PFSK-1 (cell line): Measurements from ENCODE around the gene OR51V1.

Experiments used
- POLR2AphosphoS5 ChIP-seq: IDR thresholded peaks from 2 replicates; pipeline ENCODE4 v1.6.1; 2012; ENCODE audit warnings: low read depth, mild to moderate bottlenecking, control low read depth, low read length, moderate library complexity
- REST ChIP-seq, 2 experiments: IDR thresholded peaks; 2 replicates each; pipeline versions ENCODE4 v1.6.1 to v1.8.0; 2011 to 2012; ENCODE audit warnings: low read depth in 2 of 2, low read length in 2 of 2, control low read depth in 1 of 2, inconsistent platforms in 1 of 2, mild to moderate bottlenecking in 1 of 2, moderate library complexity in 1 of 2; ENCODE audit not compliant: insufficient read depth in 1 of 2
- SIN3A ChIP-seq: IDR thresholded peaks from 2 replicates; pipeline ENCODE4 v1.6.1; 2012; ENCODE audit warnings: mild to moderate bottlenecking, low read length, moderate library complexity, borderline replicate concordance; ENCODE audit not compliant: insufficient read depth

- no peak for TF ChIP-seq SIN3A
- TF ChIP-seq POLR2AphosphoS5: no peak
- TF ChIP-seq REST (IDR thresholded peaks at IDR 0.05; ENCODE audit: insufficient read depth in 1 of 2, low read depth in 2 of 2, low read length in 2 of 2): no peak
Observed at GRCh38 chr11:5227681-5228080, 27.2 kb upstream of the OR51V1 start.
